SHP77 treated with DMSO at 0.1 percent for 48 hours (cell line): Measurements from ENCODE around the gene GRID1.
"Not testable (repeated sequence)": the region's sequence is repeated elsewhere in the genome, so short reads cannot be mapped to it uniquely, and the experiment has no call there.

ENCODE experiments used
- DNase-seq: peaks from one replicate; lab custom pipeline; 2025; lab: John Stamatoyannopoulos, UW

GRID1 gene

DNA sequence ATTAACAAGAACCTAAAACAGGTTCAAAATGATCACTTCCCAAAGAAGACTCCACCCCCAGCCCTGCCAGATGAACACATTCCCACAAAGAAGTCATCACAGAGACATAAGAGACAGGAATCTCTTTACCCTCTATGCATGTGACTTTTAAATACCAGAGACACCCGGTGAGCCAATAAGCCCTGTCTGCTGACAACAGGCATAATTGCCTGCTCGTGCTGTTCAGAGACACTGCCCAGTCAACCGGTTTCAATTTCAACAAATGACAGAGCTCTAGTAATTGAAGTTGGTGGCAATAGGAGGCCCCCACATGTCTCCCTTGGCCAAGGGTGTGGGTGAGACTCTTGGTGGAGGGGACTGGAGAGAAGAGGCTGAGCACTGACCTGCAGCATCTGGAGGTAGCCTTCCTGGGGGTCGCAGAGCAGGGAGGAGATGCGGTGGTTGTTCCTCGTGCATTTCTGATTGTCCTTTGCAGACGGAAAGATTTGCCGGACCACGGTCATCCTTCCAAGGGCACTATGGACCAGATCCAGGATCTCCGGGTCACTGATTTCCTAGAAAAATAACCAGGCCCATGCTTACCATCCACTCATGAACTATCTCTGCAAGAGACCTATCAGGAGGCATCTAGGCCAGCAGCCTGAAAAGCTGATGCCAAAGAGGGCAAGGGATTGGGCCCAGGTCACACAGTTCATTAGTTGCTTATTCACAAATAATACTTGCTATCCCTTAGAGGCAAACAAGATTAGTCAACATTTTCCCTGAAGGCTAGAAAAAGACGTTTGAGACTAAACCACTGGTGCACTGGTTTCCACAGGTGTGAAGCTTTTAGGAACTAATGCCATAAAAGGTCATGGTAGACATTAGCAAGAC lies 497.7 kb downstream of the GRID1 start:
- no peak for DNase-seq

DNA sequence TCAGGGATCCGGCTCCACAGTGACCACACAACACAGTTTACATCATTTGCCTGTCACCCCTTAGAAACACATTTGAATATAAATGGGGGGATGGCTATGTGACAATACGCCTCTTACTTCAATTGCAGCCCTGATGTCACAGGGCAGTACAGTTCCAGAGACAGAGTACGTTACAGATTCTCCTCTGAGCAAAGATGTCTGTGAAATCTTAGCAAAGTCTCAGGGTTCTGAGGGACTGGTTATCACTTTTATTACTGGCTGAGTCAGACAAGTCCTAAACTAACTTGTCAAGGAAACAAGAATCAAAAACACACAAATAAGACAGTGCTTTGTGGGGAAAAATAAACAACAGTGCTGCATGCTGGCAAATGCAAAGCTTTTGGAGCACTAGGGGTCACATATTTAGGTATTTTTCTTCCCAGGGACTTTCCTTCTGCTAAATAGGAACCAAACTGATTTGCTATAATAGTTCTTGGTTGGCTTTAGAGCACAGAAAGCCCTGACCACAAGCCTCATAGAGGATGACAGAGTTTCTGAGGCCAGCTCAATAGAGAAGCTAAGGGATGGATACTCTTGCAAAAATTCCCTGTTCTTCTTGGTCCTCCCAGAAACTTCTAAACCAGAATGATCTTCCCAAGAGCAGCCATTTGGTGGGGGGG lies 501.6 kb downstream of the GRID1 start:
- no peak for DNase-seq

DNA sequence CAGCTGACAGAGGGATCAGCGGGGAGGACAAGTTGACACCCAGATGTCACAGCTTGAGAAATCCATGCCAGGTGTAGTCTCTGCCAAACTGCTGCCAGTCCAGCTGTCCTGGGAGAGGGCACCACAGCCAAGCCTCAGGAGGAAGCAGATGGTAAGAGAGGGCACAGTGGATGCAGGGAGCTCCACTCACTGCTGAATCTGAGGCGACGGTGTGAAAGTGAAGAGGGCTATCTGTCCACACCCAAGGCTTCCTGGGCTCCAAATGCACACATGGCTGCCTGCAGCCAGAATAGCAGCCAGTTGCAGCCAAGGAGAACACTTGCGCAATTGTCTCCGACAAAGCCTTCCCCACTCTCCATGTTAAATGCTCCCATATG lies 502.4 kb downstream of the GRID1 start:
- no peak for DNase-seq

DNA sequence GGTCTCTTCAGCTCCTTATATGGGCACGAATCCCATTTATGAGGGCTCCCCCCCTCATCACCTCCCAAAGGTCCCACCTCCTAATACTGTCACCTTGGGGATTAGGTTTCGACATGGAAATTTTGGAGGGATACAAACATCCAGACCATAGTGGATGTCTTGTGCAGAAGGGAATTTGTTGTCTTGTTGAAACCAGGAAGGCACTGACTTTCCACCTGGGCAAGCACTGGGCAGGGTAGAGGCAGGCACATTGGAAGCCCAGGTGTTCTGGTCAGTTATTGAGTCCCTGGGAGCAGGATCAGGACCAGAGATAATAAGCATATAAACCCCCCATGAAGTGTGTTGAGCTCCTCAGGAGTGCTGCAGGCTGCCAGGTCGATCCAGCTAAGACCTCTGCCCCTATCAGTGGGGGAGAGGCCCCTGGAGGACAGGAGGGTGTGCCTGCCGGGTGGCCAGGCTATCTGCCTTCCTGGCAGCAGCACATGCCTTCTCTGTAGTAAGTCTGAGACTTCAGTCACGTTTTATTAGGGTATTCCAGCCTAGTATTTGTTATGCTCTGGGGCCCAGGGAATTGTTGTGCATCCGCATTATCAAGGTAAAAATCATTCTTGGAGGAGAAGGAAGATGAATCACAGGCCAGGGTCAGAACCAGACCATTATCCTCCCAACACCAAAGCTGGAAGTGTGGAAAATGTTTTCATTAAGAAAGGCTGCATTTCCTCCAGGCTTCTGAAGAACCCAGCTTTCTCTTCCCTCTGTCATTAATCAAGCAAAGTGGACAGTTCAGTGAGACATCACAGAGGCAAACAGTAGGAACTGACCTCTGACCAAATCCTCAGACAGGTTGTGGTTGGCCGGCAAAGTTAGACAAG lies 503.1 kb downstream of the GRID1 start:
- DNase-seq, result no peak

DNA sequence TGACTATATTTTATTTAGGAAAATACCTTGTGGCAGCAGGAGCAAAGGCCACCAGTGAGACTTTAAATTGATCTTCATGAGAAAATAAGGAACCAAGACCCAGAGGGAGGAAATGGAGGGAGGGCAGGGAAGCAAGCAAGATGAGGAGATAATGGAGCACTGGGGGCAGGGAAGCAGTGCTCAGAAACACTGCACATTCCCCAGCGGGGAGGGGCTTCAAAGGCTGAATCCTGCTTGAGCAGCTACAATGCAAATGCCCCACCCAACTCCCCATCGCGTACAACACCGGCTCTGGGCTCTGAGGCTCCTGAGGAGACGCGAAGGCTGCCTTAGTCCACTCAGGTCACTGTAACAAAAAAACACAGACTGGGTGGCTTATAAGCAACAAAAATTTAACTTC lies 503.8 kb downstream of the GRID1 start:
- no peak for DNase-seq

DNA sequence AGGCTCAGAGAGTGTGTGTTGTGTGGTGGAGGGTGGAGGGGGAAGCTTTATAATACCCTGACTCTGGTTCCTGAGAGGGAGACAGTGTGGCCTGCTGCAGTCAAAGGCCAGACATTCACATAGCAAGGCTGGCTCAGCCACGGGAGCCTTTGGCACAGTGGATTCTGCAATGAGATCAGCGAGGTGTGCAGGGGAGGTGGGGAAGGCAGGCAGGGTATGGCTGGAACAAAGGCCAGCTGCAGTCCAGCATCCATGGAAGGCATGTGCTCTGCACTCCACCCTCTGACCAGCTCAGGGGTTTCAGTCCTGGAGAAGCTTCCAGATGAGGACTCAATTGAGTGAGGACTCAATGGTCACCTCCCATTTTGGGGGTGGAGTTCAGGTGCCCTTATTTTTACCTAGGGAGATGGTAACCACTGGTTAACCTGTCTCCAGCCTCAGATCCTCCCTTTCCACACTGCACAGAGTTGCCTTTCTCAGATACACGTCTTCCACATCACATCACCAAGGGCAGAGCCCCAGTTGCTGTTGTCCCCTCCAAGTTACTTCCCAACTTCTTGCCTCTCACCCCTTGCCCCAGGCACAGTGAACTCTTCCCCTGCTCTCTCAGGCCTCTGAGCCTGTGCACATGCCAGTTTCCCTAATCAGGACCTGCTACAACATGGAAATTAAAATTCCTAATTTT lies 504.9 kb downstream of the GRID1 start:
- DNase-seq, result no peak

DNA sequence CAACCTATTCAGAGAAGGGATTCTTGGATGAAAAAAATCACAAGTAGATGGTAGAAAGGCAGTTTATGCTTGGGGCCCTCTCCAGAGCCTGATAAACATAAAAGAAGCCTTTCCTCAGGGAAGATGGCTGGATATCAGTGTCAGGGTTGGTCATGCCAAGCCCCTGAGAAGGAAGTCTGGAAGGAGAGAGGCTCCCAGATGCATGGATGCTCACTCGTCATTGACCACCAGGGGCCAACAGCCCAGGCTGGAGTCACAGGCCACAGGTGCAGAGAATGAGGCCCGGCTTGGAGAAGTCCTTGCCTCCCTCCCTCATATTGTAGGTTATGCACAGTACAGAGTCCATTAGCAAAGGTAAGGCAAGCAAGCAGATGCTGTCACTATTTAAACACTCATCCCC lies 506.7 kb downstream of the GRID1 start:
- DNase-seq, result no peak

DNA sequence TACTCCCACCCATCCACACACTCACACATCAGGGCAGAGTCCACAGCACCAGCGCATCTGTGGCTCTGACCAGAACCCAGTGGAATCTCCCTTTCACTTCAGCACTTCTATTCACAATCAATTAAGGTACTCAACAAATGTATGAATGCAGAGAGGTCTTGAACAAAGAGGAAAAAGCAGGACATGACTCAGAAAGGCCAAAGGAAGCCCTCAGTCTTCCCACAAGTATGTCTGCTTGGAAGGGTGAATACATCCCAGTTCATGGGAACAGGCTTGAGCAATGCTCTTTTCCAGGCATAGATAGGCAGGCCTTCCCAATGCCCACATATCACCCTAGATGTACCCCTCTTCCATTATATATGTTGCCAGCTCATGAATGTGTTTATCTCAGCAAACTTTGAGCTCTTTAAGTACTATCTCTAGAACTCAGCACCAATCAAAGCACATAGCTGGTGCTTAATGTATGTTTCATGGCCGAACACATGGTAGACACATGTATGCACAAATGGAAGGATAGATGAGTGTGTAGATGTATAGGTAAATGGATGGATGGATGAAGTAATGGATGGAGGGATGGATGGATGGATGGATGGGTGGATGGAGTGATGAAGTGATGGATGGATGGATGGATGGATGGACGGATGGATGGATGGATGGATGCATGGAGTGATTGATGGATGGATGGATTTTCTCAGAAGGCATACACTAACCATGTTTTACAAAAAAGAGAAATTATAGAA lies 507.6 kb downstream of the GRID1 start:
- DNase-seq, result no peak

DNA sequence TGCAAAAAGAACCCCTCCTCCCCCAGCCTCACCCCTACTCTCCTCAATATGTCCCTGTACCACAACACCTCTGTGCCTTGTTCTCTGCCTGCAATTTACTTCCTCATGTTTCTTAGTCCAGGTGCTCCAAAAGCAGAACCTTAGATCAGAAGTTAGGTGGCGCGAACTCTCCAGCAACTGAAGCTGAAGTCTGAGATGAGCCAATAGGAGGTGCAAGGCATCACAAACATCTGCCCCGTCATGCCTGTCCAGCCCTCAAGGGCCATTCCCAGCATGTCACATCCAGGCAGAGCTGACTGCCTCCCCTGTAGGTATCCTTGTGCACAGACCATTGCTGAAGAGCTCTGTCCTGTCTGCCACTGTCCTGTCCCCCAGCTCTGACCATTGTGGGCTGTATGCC lies 508.8 kb downstream of the GRID1 start:
- no peak for DNase-seq

DNA sequence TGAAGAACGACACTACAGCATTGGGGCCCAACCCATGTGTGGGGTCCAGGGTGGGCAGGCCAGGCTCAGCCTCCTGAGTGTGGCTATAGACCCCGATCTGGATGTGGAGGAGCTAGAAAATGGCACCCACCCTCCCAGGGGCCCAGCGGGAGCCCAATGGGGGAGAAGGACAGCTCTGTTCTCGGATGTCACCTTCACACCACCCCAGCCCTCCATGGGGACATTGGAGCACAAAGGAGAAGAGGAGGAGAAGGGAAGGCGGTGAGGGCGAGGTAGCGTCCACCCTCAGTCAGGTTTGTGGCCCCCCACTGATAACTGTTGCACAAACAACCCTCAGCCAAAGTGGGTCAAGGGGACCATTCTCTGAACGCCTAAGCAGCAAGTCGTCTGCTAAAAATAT lies 509.3 kb downstream of the GRID1 start:
- no peak for DNase-seq

DNA sequence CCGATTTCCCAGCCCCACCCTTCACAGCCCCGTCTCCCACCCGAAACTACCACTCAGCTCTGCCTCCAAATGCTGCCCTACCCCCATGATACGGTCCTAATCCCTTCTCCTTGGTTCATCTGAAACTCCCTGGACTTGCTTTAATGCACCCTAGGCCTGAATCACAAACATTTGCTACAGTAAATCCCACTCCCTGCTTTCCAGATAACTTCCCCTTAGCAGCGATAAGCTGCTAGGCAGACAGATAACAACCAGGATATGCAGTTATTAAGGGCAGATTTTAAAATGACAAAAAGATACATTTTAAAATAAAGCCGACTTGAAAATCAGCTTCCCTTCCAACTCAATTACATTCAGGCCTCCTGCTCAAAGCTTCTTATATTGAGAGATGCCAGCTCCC lies 514.7 kb downstream of the GRID1 start:
- DNase-seq, result no peak

DNA sequence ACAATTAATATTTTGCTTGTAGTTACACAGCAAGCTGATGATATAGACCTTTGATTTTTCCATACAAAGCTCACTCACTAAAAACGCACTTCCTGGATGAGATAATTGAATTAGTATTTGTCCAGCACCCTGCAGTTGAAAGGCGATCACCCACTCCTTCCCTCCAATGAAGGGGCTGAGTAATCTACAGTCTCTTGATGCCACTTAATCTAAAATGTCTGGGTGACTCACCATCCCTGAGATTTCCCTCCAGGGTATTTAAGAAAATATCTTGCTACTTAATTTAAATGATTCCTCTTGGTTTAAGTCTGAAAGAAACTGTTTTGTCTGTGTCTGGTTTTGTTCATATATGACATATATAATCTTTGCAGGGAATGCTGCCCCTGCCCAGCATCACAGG lies 515.3 kb downstream of the GRID1 start:
- DNase-seq, result no peak

DNA sequence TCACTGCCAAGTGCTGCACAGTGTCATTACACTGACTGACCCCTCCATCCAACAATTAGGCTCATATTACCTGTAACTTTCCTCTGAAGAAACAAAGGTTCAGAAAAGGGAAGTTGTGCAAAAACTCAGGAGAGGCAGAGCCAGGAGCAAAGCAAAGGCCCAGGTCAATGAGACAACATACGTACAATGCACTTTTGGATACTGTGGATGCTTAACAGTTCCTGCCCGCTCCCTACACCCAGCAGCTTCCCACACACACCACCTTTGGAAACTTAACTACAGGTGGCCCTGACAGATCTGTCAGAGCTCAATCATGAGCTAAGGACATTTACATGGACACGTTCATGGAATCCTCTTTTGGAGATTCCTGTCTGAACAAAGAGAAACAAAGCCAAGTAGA lies 515.9 kb downstream of the GRID1 start:
- no peak for DNase-seq

DNA sequence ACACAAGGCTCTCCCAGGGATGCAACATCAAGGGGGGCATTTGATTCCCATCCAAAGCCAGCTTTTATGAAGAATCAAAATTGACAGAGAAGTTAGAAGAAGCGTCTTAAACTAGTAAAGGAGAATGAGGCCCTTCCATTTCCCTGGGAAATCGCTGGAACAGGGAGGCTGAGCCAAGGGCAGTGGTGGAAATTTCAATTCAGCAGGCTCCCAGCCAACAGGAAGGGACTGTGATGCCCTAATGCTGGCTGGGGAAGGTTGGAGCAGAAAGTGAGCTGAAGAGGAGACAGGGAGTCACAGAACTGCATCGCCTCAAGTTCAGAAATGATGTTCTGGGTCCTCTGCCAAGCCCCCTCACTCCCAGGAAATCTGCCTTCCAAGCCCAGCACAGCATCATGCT lies 517.3 kb downstream of the GRID1 start:
- DNase-seq, result no peak

DNA sequence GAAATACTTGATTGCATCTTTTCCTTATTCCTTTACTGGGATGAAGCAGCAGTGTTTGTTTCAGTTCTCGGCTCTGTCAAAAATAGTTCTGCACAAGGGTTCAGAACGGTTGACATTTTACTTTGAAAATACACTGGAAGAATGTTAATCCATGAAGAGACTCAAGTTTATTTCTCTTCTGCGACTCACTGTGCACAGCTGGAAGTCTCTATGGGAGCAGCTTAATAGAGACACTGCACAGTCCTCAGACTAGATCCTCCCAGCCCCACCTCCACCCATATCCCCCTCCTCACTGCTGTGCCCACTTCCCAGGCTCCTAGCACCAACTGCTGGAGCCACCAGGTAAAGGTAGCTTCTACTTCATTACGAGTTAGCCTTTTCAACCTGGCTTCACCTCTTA lies 517.8 kb downstream of the GRID1 start:
- no peak for DNase-seq

DNA sequence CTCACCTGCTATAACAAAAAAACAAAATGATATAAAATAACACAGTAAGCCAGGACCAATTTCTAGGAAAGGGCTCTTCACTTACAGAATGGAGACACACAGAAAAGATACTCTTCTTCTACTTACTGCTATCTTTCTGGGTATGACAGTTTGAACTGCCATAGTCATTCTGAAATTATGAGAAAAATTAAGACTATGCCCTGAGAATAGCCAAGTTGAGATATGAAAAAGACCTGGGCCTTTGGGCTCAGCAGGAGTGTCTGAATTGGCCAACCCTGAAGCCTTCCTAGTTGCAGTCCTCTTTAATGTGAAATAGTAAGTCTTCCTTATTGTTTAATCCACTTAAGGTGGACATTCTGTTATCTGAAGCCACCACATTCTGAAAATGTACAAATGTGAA lies 519.5 kb downstream of the GRID1 start:
- DNase-seq, result no peak

DNA sequence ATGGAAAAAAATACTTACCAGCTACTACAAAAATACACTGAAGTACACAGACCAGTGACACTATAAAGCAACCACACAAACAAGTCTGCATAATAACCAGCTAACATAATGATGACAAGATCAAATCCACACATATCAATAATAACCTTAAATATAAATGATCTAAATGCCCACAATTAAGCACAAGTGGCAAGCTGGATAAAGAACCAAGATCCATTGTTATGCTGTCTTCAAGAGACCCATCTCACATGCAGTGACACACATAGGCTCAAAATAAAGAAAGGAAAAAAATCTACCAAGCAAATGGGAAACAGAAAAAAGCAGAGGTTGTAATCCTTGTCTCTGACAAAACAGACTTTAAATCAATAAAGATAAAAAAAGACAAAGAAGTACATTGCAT lies 527.9 kb downstream of the GRID1 start:
- DNase-seq, result not testable (repeated sequence)

DNA sequence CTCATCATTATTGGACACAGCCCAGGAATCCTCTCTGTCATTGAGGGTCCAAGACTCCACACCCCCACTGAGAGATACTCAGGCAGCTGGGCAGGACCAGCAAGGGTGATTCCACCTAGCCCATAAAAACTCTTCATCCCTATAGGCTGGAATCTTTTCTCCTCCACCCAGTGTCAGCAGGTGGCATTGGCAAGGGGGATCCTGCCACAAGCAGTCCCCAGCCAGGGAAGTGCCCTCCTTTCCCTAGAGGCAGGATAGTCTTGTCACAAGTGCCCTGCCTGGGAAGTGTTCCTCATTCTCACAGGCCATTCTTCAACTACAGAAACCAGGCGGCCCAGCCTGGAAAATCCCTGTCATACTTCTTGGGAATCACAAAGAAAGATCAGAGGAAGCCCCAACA lies 533.6 kb downstream of the GRID1 start:
- no peak for DNase-seq

DNA sequence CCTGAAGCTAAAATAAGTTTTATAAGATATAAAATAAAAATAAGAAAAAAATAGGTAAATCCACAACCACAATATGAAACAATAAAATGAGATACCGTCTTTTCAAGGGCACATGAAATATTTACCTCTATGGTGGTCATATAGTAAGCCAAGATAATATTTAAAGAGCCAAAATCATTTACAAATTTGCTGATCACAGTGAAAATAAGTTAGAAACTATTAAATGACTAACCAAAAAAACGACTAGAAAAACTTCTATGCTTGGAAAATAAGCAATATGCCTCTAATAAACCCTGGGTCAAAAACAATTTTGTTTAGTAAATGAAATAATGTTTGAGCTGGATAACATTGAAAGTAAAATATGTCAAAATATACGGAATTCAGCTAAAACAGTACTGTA lies 535.2 kb downstream of the GRID1 start:
- DNase-seq, result no peak

DNA sequence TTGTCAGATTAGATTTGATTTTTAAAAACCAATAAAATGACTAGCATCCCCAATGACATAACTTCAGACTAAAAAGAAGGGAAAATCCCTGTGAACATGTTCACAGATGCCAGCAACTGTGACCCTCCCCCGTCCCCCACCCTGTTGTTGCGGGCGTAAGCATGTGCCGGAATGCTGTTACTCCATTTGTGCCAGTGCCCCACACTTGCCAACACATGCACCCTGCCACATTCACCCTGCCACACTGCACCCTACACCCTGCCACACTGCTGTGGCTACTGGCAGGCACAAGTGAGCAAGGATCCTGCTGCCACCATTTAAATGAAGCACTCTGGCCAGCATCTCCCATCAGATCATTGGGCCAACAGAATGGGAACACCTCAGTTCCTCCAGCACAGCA lies 540.2 kb downstream of the GRID1 start:
- DNase-seq, result no peak

DNA sequence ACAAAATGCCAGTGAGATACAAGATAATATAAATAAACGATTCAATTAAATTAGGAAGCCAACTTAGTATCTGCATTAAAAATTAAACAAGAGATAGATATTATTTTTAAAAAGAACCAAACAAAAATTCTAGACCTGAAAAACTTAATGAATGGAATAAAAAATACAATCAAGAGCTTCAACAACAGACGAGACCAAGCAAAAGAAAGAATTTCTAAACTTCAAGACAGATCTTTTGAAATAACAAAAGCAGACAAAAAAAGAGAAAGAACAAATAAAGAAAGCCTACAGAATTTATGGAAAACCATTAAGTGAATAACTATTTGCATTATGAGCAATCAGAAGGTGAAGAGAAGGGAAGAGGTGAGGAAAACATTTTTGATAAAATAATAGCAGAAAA lies 555.2 kb downstream of the GRID1 start:
- no peak for DNase-seq

DNA sequence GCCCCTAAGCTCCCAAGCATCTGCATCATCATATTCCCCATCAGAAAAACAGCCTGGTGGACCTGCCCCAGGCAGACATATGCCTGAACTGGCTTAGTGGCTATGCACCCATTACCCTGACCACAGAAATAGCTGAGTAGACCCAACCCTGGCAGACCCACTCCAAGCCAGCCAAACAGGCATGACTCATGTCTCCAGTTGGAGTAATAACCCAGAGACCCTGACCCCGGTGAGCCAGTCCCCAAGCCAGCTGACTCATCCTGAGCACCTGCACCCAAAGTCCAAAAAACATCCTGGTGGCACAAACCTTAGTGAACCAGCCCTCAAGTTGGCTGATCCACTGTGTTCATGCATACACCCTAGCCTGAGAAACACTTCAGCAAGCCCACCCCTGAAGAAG lies 555.9 kb downstream of the GRID1 start:
- no peak for DNase-seq
